ENCODE data around the gene STARD5. TPM values are rescaled to one million over a fixed set of nuclear protein-coding genes. Genes with fewer than 3 reads are reported as not detected.
"Not testable (repeated sequence)": the region's sequence is repeated elsewhere in the genome, so short reads cannot be mapped to it uniquely, and the experiment has no call there.

The STARD5 gene
- total RNA-seq, 1 donor from 2014 or later = 3.0 TPM

DNA sequence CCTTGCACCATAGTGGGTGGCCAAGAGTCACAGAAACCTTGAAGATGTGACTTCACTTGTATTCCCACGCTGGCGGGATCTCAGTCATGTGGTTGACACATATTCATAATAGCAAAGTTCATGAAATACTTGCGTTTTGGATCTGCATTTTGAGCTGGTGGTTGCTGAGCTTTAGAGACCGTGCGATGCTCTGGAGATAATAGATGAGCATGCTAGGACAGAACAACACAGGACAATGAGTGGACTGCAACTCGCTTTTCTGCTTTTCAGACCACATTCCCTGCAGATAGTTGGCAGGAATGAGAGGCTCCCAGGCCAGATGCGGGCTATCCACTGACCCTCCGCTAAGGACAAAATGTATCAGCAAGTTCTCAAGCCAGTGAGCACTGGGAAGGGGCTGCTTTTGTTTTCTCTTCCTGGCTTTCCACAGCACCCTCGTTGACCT lies 13.8 kb upstream of the STARD5 start:
- DNase-seq (ENCODE audit: low read depth) = no peak

DNA sequence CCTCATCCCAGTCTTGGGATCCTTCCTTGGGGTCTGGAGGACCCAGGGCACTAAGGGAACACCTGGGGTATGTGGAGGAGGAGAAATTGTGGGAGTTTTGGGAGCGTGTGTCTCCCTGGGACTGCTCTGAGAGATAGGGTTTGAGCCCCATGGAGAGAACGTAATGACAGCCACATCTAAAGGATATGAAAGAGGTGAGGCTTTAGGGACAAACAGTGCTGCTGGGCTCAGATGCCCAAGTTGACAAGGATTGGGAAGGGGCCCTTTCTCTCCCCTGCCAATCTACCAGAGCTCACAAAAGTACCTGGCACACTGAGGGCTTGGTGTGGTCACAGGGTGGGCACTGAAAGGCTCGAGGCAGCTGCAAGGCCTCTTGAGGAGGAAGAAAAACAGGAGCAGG lies 13.3 kb upstream of the STARD5 start:
- DNase-seq (ENCODE audit: low read depth) = no peak

- DNase-seq (ENCODE audit: low read depth) = peak; percentile 40
Measured at GRCh38 chr15:81336568-81336967, 12.6 kb upstream of the STARD5 start.

DNA sequence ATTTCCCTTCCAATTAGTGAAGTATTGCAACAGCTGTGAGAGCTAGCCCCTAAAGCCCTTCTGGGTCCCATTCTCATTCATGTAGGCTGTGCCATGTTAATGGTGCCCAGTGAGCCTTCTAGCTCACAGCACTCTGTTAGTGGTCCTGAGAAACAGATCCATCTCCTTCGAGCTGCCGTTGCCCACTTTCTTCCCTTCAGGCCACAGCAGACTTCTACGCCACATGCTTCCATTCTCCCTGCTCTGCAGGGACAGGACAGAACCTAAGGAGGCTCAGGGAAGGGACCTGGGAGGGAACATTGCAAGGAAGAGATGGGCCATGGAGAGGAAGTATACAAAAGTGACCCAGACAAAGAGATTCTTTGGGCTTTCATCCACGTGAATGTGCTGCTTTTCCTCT lies 11.7 kb upstream of the STARD5 start:
- DNase-seq (ENCODE audit: low read depth) = no peak

DNA sequence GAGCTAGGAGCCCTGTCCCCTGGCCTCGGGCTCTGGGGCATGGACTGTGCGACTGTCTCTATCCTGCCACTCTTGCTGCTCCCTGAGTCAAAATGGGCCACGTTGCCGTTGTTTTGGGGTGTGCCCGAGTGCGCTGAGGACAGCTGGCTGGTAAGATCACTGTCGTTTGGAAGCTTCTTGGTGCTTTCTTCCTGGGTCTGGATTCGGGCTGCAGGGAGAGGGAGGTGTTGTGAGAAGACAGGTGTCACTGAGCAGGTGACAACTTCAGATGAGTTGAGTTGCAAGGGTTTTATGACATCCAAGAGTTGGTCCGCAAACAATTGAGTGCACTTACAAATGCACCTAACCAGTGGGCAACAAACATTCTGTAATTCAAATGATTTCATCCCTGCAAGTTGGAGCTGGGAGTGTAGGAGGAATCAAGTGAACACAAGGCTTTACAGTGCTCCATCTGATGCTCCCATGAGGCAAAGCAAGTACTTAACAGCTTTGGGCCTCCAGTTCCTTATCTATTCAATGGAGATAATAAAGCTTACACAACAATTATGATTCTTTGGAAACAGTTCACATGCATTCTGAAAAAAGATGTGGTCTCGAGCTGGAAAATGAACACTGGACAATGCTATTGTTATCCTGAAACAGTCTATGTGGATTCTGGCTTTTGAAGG lies 11.0 kb upstream of the STARD5 start:
- no peak for DNase-seq (ENCODE audit: low read depth)

GRCh38 chr15:81333363-81333762 lies 9.4 kb upstream of the STARD5 start:
- DNase-seq (ENCODE audit: low read depth) = no peak

DNA sequence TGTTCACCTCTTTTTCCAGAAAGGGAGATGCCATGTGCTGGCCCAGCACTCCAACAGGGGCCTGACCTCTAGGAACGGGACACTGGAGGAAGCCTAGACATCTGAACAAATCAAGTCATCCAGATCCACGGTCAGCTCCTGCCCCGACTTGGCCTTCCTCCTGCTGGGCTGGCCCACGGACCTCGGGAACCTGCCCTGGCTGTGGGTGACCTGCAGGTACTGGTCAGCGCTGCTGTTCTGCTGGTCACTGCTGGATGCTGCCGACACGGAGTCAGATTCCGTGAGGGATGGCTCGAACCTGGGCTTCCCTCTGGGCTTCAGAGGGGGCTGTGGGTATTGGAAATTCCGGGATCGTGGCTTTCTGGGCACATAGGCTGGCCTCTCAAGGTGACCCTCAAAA lies 8.4 kb upstream of the STARD5 start:
- no peak for DNase-seq (ENCODE audit: low read depth)

DNA sequence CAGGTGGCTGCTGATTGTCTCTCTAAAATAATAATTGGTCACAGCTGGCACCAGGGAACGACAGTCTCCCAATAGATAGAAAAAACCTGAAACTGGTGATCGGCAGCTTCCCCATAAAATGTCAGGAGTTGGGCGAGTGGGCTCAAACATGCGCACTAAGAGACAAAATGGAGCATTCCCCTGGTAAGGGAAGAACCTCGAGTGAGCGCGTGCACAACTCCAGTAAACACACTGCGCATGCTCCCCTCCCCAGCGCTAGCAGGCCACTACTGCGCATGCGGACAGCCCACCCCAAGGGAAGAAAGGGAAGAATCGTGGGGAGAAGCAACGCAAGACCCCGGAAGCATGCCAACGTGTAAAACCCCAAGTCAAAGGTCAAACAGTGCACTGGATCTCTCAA lies 7.7 kb upstream of the STARD5 start:
- no peak for DNase-seq (ENCODE audit: low read depth)

DNA sequence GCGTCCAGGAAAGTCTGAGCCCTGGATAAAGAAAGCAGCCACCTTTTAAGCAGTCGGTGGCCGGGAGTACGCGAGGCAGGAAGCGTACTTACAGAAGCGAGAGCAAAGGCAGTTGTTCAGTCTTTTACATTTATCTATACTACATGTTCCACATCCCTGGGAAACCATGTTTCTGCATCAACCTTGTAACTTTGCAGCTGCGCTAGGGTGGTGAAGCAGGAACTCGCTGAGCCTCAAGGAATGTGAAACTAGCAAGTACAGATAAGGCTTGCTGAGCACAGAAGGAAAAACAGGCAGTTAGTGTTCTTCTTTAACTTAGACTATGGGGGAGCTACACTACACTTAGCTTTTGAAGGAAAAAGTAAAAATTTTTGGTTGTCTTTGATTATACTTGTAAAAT lies 7.2 kb upstream of the STARD5 start:
- not testable (repeated sequence) for DNase-seq (ENCODE audit: low read depth)

DNA sequence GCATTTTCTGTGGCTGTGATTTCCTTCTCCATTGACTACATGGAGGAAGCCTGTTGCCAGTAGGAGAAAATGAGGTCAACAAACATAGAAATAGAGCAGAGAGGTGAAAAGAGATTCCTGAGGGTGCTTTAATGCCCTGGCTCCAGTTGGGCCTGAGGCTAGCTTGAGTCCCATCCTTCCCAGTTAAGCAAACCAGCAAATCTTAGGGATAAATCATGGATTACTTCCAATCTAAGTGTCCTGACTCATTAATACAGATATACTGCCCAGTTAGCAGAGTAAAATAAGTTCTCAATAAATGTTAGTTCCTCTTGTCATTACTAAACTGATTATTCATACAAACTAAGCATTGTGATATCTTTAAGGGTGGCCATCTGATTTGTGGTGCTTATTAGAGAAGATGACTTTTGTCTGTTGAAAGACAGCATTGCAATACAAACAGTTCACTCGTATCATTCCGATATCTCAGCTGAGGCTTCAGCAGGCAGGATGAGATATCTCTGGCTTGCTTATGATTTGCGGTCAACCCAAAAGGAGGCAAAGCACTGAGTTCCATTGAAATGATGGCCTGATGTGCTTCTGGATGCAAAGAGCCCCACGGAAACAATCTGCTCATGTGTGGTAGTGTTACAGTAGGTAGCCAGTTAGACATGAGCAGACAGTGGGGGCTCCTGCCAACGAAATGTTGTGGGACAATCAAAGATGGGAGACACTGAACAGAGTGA lies 6.6 kb upstream of the STARD5 start:
- DNase-seq (ENCODE audit: low read depth) = no peak

DNA sequence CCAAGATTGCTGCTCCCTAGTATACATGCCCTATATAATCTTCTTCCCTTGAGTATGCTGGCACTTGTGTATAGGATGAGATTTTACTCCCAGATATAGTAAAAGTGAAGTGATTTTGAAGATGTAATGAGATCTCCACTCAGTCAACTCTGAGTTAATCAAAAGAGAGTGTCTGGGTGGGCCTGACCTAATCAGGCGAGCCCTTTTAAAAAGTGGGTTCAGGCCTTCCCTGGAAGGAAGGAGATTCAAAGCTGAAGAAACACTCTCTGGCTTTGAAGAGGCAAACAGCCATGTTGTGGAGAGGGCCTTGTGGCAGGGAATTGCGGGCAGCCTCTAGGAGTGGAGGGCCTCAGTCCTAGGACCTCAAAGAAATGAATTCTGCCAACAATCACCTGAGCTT lies 5.5 kb upstream of the STARD5 start:
- no peak for DNase-seq (ENCODE audit: low read depth)

GRCh38 chr15:81327516-81327915 lies 3.6 kb upstream of the STARD5 start:
- DNase-seq (ENCODE audit: low read depth) = peak; percentile 74

GRCh38 chr15:81326466-81327212 lies 2.7 kb upstream of the STARD5 start:
- no peak for DNase-seq (ENCODE audit: low read depth)

- DNase-seq (ENCODE audit: low read depth) = no peak
Measured at GRCh38 chr15:81323559-81323943, 390 bp downstream of the STARD5 start.

DNA sequence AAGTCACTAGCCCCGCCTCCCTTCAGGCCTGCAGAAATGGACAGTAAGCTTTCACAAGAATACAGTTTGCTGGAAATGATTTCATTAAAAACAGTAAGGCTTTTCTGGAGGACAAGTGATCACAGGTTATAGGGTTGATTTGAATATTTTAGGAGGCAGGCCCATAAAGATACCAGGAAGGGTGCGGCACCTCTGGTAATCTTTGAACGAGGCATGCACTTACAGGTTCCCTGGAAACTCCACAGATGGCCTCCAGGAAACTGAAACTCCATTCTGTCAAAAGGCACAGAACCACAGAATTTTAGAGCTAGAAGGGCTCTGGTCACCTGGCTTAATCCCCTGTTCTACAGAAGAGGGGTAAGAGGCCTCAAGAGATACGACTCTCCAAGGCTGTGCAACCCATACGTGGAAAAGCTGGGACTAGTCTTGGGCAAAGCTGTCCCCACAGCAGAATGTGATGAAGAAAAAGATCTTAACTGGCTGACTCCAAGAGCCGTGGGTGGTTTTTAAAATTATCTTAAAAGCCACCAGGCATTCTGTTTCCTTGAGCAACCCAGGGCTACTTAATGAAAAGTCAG lies 1.2 kb downstream of the STARD5 start:
- no peak for DNase-seq (ENCODE audit: low read depth)

DNA sequence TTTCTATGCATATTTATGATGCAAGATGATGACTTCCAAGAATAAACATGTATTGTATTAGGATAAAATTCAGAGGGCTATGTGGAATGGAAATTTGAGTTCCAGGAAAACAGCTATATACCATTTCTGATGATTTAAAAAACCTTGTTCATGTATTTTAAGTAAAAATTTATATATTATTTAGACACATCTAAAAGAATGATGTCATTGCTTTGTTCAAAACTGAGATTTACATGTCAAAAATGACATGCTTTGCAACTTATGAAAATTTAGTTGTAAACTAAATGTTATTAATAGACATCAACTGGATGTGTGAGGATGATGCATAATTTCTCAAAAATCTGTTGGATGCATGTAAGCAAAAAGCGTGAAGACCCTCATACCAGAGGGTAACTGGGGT lies 2.3 kb downstream of the STARD5 start:
- DNase-seq (ENCODE audit: low read depth) = no peak

DNA sequence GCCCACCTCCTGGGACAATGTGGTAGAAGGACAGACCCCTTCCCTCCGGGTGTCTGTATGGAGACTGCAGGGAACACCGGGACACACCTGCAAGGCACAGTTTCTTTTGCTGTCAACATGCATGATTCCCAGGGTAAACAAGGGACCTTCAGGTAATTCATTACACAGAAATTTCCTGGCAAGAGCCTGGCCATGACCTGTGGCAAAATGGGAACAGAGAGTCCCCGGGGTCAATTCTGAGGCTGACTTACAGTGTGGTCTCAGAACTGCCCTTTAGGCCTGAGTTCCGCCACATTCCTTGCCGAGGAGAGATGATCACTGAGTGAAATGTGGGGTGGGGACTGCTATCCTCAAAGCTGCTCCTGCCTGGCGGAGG lies 6.3 kb downstream of the STARD5 start:
- no peak for DNase-seq (ENCODE audit: low read depth)

DNA sequence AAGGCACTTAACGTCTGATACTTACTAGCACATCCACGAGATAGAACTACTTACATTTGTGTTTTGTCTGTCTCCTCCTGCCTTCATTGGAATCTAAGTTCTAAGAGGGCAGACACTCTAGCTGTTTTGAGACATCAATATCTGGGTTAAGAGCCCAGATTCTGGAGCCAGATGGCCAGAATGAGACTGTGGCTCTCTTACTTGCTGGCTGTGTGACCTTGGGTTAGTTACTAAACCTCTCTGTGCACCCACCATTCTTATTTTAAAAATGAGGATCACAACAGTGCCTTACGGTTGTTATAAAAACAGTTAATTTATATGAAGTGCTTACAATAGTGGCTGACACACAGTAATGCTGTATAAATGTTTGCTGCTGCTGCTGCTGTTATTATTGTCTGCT lies 7.7 kb downstream of the STARD5 start:
- no peak for DNase-seq (ENCODE audit: low read depth)

- DNase-seq (ENCODE audit: low read depth) = no peak
Measured at GRCh38 chr15:81315452-81316175, 8.3 kb downstream of the STARD5 start.

GRCh38 chr15:81314378-81314777 lies 9.6 kb downstream of the STARD5 start:
- no peak for DNase-seq (ENCODE audit: low read depth)

GRCh38 chr15:81313686-81314085 lies 10.3 kb downstream of the STARD5 start:
- DNase-seq (ENCODE audit: low read depth) = no peak
